GOT3 (cell line): ENCODE results near the gene SYK.

Source experiments
- DNase-seq: peaks from one replicate; lab custom pipeline; 2025; ENCODE audit warnings: mixed read lengths; lab: John Stamatoyannopoulos, UW

Gene SYK

GRCh38 chr9:90946982-90947381 lies 145.4 kb downstream of the SYK start:
- no peak for DNase-seq
